Endothelial cell of umbilical vein (primary cell): ENCODE data around the gene ZBTB7A. TPM values are rescaled to one million over a fixed set of nuclear protein-coding genes. Genes with fewer than 3 reads are reported as not detected.

ENCODE experiments used
- BruUV-seq: library from RNA; stranded (reverse); fragments of 400-500 nt; replicated peaks from 2 replicates; lab custom pipeline; 2021; lab: Mats Ljungman, UMichigan
- CTCF ChIA-PET: fragments of 300-600, 350-600 bp; sonication (Branson Sonifier 250); formaldehyde crosslinking; loops from one replicate; lab custom pipeline; 2021; ENCODE audit warnings: antibody characterized with exemption, inconsistent platforms; lab: Charles Lee
- POLR2A ChIA-PET: fragments of 300-600, 350-600 bp; sonication (Branson Sonifier 250); formaldehyde crosslinking; loops from one replicate; lab custom pipeline; 2021; ENCODE audit warnings: antibody characterized with exemption, inconsistent platforms; lab: Charles Lee
- DNase-seq: peaks from one replicate; pipeline ENCODE4 v3.0.0-alpha.2; 2011; ENCODE audit warnings: low read depth, low spot score
- FAIRE-seq: peaks from 2 replicates; lab custom pipeline; 2011; peaks lifted over from hg19 to GRCh38; lab: Jason Lieb, UNC
- H2AFZ ChIP-seq: 2 replicates; pipeline ENCODE4 v1.6.0; 2012; ENCODE audit warnings: low read depth, low read length, control low read depth, inconsistent platforms
- H3K27ac ChIP-seq: 2 replicates; pipeline ENCODE4 v1.5.1; 2011; ENCODE audit warnings: low read depth, mild to moderate bottlenecking, control low read depth, low read length, moderate library complexity; ENCODE audit not compliant: insufficient read depth
- H3K27me3 ChIP-seq, 2 experiments: 2 replicates each; pipeline versions ENCODE4 v1.6.0 to v1.6.1; 2011; ENCODE audit warnings: low read length in 2 of 2, mixed read lengths in 1 of 2; ENCODE audit not compliant: control insufficient read depth in 2 of 2, insufficient read depth in 2 of 2
- H3K36me3 ChIP-seq, 2 experiments: 2 replicates in 1 of 2; 3 replicates in 1 of 2; pipeline ENCODE4 v1.5.1; 2011; ENCODE audit warnings: low read length in 2 of 2, mild to moderate bottlenecking in 1 of 2, moderate library complexity in 1 of 2; ENCODE audit not compliant: control insufficient read depth in 2 of 2, insufficient read depth in 2 of 2; ENCODE audit errors: extremely low read depth in 1 of 2
- H3K4me1 ChIP-seq: 3 replicates; pipeline ENCODE4 v1.5.1; 2011; ENCODE audit warnings: mild to moderate bottlenecking, low read length; ENCODE audit not compliant: control insufficient read depth, insufficient read depth; ENCODE audit errors: extremely low read depth
- H3K4me2 ChIP-seq: 2 replicates; pipeline ENCODE4 v1.6.1; 2011; ENCODE audit warnings: low read length, control low read depth, mixed read lengths; ENCODE audit not compliant: insufficient read depth
- H3K4me3 ChIP-seq, 3 experiments: fragments of 200-600 bp in 1 of 3; sonication (generic), shearing (Covaris generic) in 1 of 3; replicated peaks in 1 of 3; 2 replicates each; pipeline ENCODE4 v1.5.1; 2011 to 2016; ENCODE audit warnings: control low read depth in 3 of 3, low read length in 3 of 3, mild to moderate bottlenecking in 2 of 3, inconsistent platforms in 1 of 3, low read depth in 1 of 3, moderate library complexity in 1 of 3; ENCODE audit not compliant: insufficient read depth in 1 of 3
- H3K79me2 ChIP-seq: 2 replicates; pipeline ENCODE4 v1.6.0; 2012; ENCODE audit warnings: low read length, inconsistent platforms; ENCODE audit not compliant: control insufficient read depth, insufficient read depth
- H3K9ac ChIP-seq: replicated peaks from 2 replicates; pipeline ENCODE3; 2011; ENCODE audit warnings: low read length, control low read depth; ENCODE audit not compliant: insufficient read depth; ENCODE audit errors: extremely low read depth
- H3K9me1 ChIP-seq: replicated peaks from 3 replicates; pipeline ENCODE4 v1.6.0; 2011; ENCODE audit warnings: mild to moderate bottlenecking, low read length; ENCODE audit not compliant: control insufficient read depth, insufficient read depth; ENCODE audit errors: extremely low read depth
- H3K9me3 ChIP-seq: replicated peaks from 2 replicates; pipeline ENCODE4 v1.5.1; 2012; ENCODE audit warnings: low read length, inconsistent platforms; ENCODE audit not compliant: control insufficient read depth, insufficient read depth
- H4K20me1 ChIP-seq: replicated peaks from 2 replicates; pipeline ENCODE3; 2011; ENCODE audit warnings: mild to moderate bottlenecking, low read length; ENCODE audit not compliant: control insufficient read depth, insufficient read depth; ENCODE audit errors: extremely low read depth
- EZH2 ChIP-seq: IDR thresholded peaks from 2 replicates; pipeline ENCODE4 v1.6.1; 2012; ENCODE audit warnings: borderline replicate concordance, low read depth, mild to moderate bottlenecking, moderate library complexity, low read length, inconsistent platforms; ENCODE audit not compliant: severe bottlenecking
- GATA2 ChIP-seq: IDR thresholded peaks from 2 replicates; pipeline ENCODE4 v1.7.0; 2011; ENCODE audit warnings: low read depth, mild to moderate bottlenecking, moderate library complexity, mixed read lengths, low read length; ENCODE audit not compliant: insufficient read length, insufficient read depth
- JUN ChIP-seq: IDR thresholded peaks from 2 replicates; pipeline ENCODE4 v1.6.1; 2011; ENCODE audit warnings: borderline replicate concordance, low read depth; ENCODE audit not compliant: insufficient read length, insufficient read depth
- POLR2A ChIP-seq: IDR thresholded peaks from 2 replicates; pipeline ENCODE4 v1.6.1; 2012; ENCODE audit warnings: low read depth, mild to moderate bottlenecking, control low read depth, low read length
- POLR2AphosphoS5 ChIP-seq: IDR thresholded peaks from 2 replicates; pipeline ENCODE4 v1.6.1; 2012; ENCODE audit warnings: low read depth, mild to moderate bottlenecking, control low read depth, low read length, moderate library complexity; ENCODE audit not compliant: insufficient read depth
- dilution Hi-C: fragments of 300-500 bp; cut with MboI; formaldehyde crosslinking; loops from one replicate; pipeline ENCODE4 v1.15.0; 2019; ENCODE audit warnings: low sequenced_read_pairs; ENCODE audit not compliant: extremely low pct_ligation_motif_present
- intact Hi-C: fragments of 100-400 bp; cut with micrococcal nuclease; formaldehyde crosslinking; loops from one replicate; pipeline ENCODE4 v1.10.0; 2022
- polyA plus RNA-seq, 4 experiments: library from polyadenylated mRNA; depleted of rRNA in 3 of 4; stranded (reverse) in 3 of 4; unstranded in 1 of 4; fragments of >200 nt; gene quantifications; 2 replicates each; pipeline versions ENCODE4 v1.2.1 to v1.2.3, GENCODE V29; 2011 to 2012; ENCODE audit warnings: missing spikeins in 1 of 4
- total RNA-seq: library from RNA; stranded (reverse); gene quantifications from 2 replicates; pipeline ENCODE4 v1.2.3, GENCODE V29; 2021
- TF ChIP-seq, protein P1 (sequence below): IDR thresholded peaks from 2 replicates; pipeline ENCODE4 v1.6.1; 2011; ENCODE audit not compliant: insufficient read depth, insufficient read length

ZBTB7A gene
- total and polyA plus RNA-seq, 2 donors (not counting 3 experiments of a cell fraction or from before 2014, with no cell fraction given) = 8.2 to 29.0 TPM

GRCh38 chr19:4071610-4072009 lies 4.9 kb upstream of the ZBTB7A start:
- H3K4me2 ChIP-seq = no peak overlapping the region
- no peak overlapping the region for H3K4me3 ChIP-seq
- no peaks in the 10 kb centered on the region for H3K36me3 ChIP-seq
- POLR2A ChIA-PET = no interaction called here
- intact Hi-C loops (no loop called here), dilution Hi-C loops (no loop called here)
- no TSS peak for BruUV-seq
- H3K9ac ChIP-seq = no peak overlapping the region
- no peak overlapping the region for H3K27ac ChIP-seq
- CTCF ChIA-PET = interaction anchor here (1.1 kb wide), 1 partner anchor 69 kb away, joined by 3 read pairs; no protein-coding TSS in a partner anchor
- H3K9me1 ChIP-seq = no peaks in the 10 kb centered on the region
- no peaks in the 10 kb centered on the region for H3K27me3 ChIP-seq
- FAIRE-seq (no peak), DNase-seq (no peak)
- no peaks in the 10 kb centered on the region for H3K9me3 ChIP-seq
- H3K4me1 ChIP-seq = peaks cover 2% of the 10 kb centered on the region
- TF ChIP-seq, protein P1, sequence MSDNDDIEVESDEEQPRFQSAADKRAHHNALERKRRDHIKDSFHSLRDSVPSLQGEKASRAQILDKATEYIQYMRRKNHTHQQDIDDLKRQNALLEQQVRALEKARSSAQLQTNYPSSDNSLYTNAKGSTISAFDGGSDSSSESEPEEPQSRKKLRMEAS = no peak
- no peak for TF ChIP-seq GATA2
- TF ChIP-seq POLR2AphosphoS5 = no peak
- no peak for TF ChIP-seq EZH2
- TF ChIP-seq POLR2A = no peak
- no peaks in the 10 kb centered on the region for H3K79me2 ChIP-seq
- H4K20me1 ChIP-seq = no peaks in the 10 kb centered on the region
- H2AFZ ChIP-seq = no peak overlapping the region

DNA sequence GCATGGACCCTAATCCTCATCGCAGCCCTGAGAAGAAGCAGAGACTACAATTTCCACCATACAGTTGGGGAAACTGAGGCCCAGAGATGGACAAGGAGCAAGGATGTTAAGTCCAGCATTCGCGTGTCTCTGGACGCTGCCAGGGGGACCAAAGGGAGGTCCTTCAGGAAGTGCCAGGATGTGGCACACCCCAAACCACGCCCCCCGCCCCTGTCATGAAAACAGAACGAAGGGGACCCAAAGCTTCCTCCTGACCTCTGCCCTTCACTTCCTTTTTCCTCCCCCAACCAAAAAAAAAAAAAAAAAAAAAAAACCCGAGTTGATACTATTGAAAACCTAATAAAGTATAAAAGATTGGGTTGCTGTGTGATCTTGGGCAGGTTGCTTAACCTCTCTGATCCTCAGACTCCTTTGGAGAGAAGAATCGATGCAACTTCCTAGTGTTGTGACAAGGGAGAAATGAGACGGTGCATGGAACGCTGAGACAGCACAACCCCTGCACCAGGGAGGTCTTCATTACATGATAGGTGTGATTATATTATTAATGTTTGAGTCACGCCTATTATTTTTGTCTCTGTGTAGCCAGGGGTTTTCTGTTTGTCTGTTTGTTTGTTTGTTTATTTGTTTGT lies 2.7 kb upstream of the ZBTB7A start:
- Histone ChIP-seq H3K4me2 (no peak overlapping the region), H4K20me1 (no peaks in the 10 kb centered on the region), H3K27me3 (no peaks in the 10 kb centered on the region), H3K36me3 (no peaks in the 10 kb centered on the region), H2AFZ (no peak overlapping the region), H3K9me1 (no peaks in the 10 kb centered on the region), H3K27ac (no peak overlapping the region), H3K79me2 (peaks cover 9% of the 10 kb centered on the region), H3K9ac (no peak overlapping the region), H3K4me1 (no peaks in the 10 kb centered on the region), H3K4me3 (no peak overlapping the region), H3K9me3 (no peaks in the 10 kb centered on the region)
- DNase-seq (no peak), FAIRE-seq (no peak)
- ChIA-PET POLR2A (interaction anchor here (0.6 kb wide), 1 partner anchor 119 kb away, joined by 3 read pairs; no protein-coding TSS in a partner anchor), CTCF (no interaction called here)
- intact Hi-C loops (loop anchor here (5.0 kb wide), 3 partner anchors 53 to 102 kb away; partner anchors contain the start of genes EEF2 and MAP2K2), dilution Hi-C loops (no loop called here)
- TF ChIP-seq JUN = no peak
- no TSS peak for BruUV-seq
